Fibroblast of gingiva (primary cell): Measurements from ENCODE around the gene NPBWR2.
"Not testable (repeated sequence)": the region's sequence is repeated elsewhere in the genome, so short reads cannot be mapped to it uniquely, and the experiment has no call there.

Source experiments
- DNase-seq: peaks from one replicate; pipeline ENCODE4 v3.0.0-alpha.2; 2011; ENCODE audit warnings: low read depth

The NPBWR2 gene

DNA sequence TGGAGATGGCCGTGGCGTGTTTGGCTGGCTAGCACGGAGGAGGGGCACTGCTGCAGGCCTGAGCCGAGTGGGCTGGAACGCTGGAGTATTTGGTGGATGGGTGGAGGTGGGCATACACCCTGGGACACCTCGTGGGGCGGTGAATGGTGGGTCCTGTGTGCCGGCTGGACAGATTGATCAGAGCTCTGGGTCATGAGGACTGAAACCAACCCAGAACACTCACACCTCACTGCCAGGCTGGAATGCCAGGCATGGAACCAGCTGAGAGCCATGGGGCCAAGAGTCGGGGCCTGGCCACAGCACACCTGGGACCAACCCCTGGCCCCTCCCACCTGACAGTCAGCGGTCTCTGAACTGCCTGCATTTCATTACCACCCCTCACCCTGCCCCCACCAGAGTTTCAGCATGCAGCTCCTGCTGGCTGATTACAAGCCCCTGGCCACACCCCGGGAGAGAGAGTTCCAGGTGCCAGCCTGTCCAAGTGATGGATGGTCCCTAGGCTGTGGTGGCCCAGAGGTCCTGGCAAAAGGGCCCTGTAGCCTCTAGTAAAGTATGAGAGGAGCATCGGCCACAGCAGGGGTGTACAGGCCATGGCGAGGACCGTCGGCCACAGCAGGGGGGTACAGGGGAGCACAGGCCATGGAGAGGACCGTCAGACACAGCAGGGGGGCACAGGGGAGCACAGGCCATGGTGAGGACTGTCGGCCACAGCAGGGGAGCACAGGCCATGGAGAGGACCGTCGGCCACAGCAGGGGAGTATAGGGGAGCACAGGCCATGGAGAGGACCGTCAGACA is 3.3 kb downstream of the NPBWR2 start:
- DNase-seq = no peak

DNA sequence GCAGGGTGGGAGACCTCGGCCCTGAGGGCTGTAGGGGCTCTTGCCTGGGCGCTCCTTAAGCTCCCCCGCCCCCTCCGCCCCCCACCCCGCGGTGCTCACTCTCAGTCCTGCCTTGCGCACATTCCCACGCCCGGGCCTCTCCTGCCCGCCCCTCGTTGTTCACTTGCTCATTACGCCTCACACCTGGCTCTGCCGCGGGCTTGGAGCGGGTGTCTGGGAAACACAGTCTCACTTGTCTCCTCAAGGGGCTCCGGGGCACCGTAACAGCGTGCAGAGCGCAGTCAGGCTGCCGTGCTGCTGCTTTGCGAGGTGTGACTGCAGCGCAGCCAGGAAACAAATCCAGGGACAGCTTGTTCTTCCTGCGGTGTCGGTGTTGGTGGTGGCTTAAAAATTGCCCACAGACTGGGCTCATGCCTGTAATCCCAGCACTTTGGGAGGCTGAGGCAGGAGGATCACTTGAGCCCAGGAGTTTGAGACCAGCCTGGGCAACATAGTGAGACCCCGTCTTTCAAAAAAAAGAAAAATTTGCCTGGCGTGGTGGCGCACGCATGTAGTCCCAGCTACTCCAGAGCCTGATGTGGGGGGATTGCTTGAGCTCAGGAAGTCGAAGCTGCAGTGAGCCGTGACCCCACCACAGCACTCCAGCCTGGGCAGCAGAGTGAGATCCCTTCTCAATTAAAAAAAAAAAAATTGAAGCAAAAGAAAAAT is 4.6 kb downstream of the NPBWR2 start:
- DNase-seq = no peak

DNA sequence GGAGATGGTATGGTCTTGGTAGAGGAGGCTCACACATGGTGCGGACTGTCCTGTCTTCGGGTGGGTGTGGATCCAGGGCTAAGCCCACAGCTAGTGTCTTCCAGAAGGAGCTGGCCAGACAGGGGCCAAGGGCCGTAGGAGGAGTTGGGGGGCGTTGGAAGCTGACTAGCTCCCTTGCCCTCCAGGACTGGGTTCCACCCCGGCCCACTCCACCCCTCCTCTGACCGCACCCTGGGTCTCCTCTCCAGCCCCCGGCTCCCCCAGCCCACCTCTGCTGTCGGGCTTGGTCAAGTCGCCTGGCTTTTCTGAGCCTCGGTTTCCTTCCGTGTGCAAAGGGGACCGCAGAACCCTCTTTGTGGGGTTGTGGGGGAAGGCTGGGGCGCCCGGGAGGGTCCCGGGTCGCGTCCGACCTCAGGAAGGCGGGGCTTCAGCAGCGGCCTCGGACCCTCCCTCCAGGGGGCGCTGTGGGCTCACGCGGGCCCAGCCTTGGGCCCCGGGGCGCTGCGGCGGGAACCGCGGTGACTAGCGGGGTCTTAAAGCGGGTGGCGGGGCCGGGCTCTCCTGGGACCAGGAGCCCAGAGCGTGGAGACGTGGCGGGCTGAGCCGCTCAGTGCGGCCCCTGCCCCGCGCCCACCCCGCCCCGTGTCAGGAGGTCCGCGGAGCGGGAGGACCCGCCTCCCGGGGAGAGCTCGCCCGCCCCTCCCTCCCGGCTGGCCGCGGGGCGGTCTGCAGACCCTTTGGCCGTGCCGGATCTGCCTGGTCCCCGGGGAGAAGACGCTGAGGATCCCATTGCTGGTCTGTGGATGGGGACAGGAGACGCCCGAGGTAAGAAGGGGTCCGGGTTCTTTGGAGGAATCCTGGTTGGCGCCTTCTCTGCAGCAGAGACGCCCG is 5.4 kb downstream of the NPBWR2 start:
- DNase-seq = no peak

DNA sequence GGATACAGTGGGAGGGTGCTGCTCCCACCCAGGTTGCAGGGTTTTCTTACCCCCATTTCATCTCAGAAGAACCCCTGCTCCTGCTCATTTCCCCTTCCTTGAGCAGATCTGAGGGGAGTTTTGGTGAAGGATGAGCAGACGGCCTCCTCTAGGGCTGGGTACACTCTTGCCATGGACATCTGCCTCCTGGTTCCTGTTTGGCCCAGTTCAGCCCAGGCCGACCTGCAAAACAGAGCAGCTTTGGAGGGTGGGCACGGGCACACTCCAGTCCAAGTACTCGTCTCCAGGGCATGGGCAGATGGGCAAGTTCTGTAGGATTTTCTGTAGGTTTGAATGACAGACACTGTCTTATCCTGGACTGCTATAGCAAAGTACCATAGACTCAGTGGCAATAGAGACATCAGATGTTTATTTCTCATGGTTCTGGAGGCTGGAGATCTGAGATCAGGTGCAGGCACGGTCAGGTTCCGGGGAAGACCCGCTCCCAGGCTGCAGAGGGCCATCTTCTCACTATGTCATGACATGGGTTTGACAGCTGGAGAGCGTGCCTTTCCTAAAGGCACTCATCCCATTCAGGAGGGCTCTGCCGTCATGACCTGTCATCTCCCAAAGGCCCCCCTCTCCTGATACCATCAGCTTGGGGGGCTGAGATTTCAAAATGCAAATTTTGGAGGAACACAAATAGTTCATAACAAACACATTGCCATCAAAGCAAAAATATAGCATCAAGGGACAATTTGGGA is 6.2 kb downstream of the NPBWR2 start:
- no peak for DNase-seq

DNA sequence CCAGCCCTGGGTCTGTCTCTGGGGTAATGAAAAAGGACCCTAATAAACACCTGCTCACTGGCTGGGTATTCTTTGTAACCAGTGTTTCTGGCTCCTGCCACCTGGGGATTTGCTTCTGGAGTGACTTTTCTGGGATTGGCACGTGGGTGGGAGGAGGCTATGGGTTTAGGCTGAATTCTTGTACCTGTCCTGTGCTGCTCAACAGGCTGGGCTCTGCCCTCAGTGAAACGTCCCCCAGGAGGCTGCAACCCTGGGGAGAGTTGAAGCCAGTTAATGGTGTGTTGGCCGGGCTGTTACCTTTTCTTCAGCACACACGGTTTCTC is 6.8 kb downstream of the NPBWR2 start:
- no peak for DNase-seq

DNA sequence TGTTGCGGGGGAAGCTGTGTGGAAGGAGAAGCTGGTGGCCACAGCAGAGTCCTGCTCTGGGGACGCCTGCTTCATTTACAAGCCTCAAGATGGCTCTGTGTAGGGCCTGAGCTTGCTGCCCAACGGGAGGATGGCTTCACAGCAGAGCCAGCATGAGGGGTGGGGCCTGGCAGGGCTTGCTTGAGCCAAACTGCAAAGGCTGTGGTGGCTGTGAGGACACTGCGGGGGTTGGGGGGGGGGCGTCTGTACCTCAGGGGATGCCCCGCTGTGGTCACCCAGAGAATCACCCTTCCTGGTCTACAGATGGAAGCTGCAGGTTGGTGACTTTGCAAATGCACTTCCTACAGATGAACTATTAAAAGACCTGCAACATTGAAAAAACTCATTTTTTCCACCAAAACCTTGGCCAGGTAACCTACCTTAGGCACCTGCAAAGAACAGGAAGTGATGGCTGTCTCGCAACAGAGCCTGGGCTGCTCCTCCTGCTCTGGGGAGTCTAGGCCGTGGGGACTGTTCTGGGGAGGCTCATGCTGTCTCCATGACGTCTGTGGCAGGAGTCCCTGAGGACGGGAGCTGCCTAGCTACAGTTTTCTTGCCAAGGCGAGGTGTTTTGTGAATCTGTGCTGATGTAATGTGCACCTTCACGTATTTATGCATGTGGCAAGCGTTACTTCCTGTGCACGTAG is 7.3 kb downstream of the NPBWR2 start:
- no peak for DNase-seq

DNA sequence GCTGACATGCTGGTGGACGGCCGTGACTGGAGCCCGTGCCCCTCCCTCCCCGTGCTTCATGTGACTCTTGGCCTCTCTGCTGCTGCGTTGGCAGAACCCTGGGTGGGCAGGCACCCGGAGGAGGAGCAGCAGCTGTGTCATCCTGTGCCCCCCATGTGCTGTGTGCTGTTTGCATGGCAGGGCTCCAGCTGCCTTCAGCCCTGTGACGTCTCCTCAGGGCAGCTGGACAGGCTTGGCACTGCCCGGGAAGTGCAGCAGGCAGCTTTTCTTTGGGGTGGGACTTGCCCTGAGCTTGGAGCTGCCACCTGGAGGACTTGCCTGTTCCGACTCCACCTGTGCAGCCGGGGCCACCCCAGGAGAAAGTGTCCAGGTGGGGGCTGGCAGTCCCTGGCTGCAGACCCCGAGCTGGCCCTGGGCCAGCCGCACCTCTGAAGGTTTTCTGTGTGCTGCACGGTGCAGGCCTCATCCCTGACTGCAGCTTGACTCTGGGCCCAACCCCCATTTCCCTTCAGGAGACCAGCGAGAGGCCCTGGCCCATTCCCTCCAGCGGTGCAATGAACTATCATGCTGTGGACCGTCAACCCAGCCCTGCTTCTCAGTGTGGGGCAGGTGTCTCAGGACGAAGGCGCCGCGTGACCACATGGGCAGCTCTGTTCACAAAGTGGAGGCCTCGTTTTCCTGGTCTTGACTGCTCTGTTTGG is 8.1 kb downstream of the NPBWR2 start:
- DNase-seq = no peak

DNA sequence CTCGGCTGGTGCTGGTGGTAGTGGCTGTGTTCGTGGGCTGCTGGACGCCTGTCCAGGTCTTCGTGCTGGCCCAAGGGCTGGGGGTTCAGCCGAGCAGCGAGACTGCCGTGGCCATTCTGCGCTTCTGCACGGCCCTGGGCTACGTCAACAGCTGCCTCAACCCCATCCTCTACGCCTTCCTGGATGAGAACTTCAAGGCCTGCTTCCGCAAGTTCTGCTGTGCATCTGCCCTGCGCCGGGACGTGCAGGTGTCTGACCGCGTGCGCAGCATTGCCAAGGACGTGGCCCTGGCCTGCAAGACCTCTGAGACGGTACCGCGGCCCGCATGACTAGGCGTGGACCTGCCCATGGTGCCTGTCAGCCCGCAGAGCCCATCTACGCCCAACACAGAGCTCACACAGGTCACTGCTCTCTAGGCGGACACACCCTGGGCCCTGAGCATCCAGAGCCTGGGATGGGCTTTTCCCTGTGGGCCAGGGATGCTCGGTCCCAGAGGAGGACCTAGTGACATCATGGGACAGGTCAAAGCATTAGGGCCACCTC is 8.8 kb downstream of the NPBWR2 start:
- no peak for DNase-seq

DNA sequence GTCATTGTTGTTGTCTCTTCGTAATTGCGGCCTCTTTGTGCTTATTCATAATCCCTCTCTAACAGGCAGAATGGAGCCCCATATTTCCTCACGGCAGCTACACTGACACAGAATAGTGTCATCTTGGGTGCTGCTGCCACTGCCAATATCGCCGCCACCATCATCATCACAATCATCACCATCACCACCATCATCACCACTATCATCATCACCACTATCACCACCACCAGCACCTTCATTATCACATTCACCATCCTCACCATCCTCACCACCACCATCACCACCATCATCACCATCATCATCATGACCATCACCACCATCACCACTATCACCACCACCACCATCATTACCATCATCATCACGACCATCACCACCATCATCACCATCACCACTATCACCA is 10.8 kb downstream of the NPBWR2 start:
- DNase-seq = no peak

DNA sequence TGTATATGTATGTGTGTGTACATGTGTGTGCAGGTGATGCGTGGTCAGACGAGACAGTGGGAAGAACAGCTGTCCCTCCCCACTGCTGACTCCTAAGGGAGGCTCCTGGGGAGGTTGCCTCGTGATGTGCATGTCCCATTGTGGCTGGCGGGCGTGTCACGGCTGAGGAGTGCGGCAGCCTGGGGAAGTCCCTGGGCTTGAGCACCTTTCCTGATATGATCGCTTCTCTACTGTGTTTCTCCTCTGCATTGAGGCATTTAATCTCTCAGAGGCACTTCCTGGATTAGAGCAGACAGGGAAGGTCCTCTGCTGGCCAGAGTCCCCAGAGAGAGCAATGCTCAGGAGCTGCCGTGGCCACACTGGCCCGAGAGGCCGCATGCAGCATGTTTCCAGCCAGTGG is 11.4 kb downstream of the NPBWR2 start:
- no peak for DNase-seq

DNA sequence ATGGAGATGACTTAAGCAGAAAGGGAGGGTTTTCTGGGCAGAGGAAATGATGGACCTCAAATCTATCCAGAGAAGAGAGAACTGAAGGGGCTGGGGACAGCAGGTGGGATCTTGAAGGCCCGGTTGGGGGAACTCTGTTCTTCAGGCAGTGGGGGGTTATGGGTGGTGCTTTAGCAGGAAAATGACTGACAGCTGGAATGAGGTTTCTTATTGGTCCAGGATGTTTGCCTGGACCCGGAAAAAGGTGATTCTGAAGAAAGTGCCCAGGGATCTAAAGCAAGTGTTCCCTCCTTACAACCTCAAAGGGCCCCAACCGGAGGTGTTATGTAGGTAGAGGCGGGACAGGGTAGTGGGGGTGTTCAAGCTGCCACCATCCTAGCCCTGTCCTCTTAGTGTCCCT is 11.9 kb downstream of the NPBWR2 start:
- no peak for DNase-seq

DNA sequence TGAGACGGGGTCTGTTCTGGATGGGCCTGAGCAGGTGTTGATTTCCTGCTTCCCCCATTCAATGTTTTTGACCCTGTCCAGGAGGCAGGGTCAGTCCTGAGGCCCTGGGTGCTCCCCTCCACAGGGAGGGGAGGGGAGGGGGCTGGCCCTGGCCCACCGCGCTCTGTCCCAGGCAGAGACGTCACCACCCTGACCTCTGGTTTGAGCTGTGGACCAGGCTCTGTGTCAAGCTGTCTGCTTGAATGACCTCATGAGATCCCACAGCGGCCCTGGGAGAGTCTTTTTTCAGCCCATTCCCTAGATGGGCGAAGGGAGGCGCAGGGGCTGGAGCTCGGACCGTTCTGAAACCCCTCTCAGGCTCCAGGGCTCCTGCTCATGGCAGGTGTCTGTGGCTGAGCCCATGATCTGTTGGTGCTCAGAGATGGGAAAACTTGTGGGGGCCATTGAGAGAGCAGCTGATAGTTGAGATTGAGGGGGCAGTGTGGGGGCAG is 14.3 kb downstream of the NPBWR2 start:
- DNase-seq = no peak

DNA sequence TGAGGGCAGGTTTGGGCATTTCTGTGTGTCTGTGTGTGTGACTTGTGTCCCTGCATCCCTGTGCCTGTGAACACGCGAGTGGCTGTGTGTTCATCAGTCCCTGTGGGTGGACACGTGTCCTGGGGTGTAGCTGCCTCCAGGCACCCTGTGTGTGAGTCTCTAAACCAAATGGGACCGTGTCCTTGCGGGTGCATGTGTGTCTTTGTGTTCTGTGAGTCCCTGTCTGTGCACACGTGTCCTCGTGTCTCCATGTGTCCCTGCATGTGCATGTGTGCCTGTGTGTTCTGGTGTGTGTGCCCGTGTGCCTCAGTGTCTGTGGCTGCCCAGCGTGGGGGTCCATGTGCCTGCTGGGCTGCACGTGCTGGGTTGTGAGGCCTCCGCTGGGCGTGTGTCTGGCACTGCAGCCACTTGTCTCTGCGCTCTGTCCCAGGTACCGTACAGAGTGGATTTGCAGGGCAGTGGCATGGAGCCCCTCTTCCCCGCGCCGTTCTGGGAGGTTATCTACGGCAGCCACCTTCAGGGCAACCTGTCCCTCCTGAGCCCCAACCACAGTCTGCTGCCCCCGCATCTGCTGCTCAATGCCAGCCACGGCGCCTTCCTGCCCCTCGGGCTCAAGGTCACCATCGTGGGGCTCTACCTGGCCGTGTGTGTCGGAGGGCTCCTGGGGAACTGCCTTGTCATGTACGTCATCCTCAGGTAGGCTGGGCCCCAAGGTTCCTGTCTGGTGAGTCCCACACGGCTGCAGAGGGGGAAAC is 14.9 kb downstream of the NPBWR2 start:
- no peak for DNase-seq

DNA sequence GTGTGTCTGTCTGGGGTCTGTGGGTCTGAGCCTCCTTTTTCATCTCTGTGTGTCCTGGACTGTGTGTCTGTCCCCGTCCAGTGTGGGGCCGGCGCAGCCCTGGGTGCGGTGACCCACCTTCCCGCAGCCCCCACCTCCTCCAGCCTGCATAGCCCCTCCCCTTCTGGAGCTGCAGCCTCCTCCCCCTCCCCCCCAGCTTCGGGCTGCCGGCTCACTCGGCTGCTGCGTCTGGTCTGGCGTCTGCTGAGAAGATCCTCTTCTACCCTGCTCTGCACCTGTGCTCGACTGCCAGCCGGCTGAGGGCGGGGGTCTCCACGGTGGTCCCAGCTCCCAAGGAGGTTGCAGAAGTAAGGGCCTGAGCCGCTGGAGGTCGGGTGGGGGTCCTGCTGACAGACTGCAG is 15.6 kb downstream of the NPBWR2 start:
- DNase-seq = no peak

DNA sequence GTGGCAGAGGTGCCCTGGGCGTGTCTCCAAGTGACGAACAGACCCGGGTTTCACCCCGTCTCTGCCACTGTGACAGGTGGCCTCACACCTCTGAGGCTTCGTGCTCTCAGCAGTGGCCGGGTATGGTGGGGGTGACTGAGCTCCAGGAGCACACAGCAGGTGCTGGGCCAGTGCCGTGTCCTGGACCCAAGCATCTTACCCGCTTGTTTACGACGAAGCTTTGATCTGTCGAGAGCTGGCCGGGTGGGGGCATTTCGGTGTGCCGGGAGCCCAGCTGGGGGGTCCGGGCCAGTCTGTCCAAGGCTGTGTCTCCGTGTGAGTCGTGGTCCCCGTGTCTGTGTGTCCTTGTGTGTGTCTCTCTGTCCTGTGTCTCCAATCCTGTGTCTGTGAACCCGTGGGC is 16.0 kb downstream of the NPBWR2 start:
- DNase-seq = no peak

DNA sequence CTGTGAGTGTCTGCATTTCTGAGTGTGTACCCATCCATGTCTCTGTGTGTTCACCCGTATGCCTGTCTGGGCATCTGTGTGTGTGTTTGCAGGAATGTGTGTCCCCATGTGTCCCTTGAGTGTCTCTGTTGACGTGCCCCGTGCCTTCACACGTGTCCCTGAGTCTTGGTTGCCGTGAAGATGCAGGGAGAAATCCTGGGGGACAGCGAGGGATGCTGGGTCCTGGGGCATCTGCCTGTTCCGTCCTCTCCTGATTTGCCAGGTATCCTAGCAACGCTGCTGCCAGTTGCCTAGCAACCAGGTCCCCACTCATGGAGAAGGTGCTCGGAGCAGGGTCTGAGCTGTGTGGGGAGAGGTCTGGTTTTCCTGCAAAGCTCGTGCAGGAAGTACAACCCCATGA is 17.2 kb downstream of the NPBWR2 start:
- no peak for DNase-seq

DNA sequence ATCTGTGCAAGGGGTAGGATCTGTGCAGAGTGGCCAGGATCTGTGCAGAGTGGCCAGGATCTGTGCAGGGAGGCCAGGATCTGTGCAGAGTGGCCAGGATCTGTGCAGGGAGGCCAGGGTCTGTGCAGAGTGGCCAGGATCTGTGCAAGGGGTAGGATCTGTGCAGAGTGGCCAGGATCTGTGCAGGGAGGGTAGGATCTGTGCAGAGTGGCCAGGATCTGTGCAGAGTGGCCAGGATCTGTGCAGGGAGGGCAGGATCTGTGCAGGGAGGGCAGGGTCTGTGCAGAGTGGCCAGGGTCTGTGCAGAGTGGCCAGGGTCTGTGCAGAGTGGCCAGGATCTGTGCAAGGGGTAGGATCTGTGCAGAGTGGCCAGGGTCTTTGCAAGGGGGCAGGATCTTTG is 18.8 kb downstream of the NPBWR2 start:
- not testable (repeated sequence) for DNase-seq

DNA sequence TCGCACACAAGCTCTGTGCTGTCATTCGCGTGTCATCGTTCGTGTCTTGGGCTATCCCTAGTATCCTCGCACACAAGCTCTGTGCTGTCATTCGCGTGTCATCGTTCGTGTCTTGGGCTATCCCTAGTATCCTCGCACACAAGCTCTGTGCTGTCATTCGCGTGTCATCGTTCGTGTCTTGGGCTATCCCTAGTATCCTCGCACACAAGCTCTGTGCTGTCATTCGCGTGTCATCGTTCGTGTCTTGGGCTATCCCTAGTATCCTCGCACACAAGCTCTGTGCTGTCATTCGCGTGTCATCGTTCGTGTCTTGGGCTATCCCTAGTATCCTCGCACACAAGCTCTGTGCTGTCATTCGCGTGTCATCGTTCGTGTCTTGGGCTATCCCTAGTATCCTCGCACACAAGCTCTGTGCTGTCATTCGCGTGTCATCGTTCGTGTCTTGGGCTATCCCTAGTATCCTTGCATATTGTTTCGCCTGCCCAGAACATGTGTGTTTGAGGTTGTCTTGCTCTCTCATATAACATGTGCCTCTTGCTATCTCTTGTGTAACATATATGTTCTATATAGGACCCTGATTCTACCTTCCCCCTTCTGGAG is 20.0 kb downstream of the NPBWR2 start:
- not testable (repeated sequence) for DNase-seq

DNA sequence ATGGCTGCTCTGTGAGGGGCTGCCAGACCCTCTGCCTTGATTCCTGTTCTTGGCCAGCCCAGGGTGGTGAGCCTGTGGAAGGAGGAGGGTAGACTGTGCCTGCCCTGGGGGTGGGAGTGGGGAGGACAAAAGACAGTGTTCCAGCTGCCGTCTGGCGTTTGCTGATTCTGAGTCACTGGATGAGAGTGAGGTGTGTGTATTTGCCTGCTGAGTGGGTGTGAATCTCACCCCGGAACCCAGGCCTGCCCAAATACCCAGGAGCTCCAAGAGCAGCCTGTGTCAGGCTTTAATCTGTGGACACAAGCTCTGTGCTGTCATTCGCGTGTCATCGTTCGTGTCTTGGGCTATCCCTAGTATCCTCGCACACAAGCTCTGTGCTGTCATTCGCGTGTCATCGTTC is 20.6 kb downstream of the NPBWR2 start:
- DNase-seq = no peak
